Measurements from ENCODE around the gene CST8. TPM values are rescaled to one million over a fixed set of nuclear protein-coding genes. Genes with fewer than 3 reads are reported as not detected.

Gene CST8
- total RNA-seq, 1 donor from 2014 or later: not detected

DNA sequence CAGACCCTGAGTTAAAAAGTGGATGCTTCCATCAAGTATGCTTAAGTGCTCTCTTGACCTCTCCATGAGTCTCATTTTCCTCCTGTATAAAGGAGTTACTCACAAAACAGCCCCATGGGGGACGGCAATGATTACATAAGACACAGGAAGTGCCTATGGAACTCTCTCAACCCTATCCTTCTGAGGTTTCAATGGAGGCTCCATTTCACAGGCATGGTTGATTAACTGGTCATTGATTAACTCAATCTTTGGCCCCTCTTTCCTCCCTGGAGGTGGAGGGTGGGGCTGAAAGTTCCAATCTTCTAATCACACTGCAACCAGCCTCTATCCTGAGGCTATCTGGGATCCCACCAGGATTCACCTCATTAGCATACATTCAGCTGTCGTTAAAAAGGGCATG lies 29.3 kb downstream of the CST8 start:
- no peak for DNase-seq (ENCODE audit: low spot score)

DNA sequence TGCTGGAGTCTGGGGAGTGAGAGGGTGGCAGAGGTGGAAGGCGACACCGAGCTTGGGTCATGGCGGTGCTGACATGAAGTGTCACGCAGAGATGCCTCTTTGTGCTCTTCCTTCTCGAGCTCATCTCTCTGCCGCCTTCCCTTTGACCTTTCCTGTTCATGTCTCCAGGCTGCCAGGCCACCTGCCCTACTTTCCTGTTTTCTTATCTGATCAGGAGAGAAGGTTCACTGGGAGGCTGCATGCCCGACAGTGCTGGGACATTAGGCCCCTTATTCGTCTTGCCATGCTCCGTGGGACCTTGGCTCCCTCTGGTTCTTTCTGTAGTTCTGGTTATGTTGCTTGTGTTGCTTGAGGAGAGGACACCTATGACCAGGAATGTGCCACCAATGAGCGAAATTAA lies 33.2 kb downstream of the CST8 start:
- DNase-seq (ENCODE audit: low spot score): no peak

DNA sequence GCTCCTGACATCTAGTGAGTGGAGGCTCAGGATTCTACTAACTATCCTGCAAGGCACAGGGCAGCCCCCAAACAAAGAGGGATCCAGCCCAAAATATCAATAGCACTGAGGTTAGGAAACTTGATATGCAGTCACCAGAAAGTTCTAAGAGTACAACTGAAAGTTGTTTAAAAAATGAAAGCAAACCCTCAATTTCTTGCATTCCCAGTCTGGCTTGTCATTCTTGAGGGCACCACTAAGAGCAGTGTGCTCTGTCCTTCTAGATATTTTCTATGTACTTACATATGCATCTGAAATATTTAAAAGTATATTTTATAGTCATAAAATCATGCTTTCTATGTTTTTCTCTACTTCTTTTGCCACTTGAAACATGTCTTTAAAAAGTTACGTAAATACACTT lies 35.9 kb downstream of the CST8 start:
- no peak for DNase-seq (ENCODE audit: low spot score)

DNA sequence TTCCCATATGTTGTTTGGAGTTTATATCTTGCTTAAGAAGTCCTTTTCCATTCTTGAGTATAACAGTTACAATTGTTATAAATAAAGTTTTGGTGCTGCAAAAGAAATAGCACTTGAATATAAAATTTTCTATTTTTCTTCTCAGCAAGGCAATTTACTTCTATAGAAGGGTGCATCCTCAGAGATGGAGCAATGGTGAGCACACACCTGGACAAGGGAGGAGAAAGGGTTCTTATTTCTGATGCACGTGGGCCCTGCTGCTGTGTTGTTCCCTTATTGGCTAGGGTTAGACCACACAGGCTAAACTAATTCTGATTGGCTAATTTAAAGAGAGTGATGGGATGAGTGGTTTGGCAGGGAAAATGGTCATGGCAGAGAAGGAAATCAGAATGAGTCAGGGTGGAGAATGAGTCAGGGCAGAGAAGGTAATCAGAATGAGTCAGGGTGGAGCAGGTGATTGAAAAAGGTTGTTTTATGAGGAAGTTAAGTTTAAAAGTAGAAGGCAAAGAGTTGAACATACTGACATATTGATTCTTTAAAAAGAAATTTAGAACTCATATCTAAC lies 38.0 kb downstream of the CST8 start:
- DNase-seq (ENCODE audit: low spot score): no peak

DNA sequence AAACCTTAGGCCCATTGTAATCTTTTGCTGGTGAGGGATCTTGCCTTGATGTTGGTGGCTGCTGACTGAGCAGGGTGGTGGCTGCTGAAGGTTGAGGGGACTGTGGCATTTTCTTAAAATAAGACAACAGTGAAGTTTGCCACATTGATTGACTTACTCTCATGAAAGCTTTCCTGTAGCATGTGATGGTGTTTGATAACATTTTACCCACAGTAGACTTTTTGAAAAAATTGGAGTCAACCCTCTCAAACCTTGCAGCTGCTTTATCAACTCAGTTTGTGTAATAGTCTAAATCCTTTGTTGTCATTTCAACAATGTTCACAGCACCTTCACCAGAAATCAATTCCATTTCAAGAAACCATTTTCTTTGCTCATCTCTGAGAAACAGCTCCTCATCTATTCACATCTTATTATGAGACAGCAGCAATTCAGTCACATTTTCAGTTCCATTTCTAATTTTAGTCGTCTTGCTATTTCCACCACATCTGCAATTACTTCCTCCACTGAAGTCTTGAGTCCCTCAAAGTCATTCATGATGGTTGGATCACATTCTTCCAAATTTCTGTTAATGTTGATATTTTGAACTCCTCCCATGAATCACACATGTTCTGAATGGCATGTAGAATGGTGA lies 40.1 kb downstream of the CST8 start:
- no peak for DNase-seq (ENCODE audit: low spot score)

DNA sequence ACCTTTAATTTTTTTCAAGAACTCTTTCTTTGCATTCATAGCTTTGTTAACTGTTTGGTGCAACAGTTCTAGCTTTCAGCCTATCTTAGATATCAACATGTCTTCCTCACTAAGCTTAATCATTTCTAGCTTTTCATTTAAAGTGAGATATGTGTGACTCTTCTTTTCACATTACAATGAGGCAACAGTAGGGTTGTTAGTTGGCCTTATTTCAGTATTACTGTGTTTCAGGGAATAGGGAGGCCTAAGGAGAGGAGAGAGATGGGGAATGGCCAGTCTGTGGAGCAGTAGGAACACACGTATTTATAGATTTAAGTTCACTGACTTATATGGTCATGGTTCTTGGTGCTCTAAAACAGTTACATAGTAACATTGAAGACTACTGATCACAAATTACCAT lies 41.6 kb downstream of the CST8 start:
- no peak for DNase-seq (ENCODE audit: low spot score)

DNA sequence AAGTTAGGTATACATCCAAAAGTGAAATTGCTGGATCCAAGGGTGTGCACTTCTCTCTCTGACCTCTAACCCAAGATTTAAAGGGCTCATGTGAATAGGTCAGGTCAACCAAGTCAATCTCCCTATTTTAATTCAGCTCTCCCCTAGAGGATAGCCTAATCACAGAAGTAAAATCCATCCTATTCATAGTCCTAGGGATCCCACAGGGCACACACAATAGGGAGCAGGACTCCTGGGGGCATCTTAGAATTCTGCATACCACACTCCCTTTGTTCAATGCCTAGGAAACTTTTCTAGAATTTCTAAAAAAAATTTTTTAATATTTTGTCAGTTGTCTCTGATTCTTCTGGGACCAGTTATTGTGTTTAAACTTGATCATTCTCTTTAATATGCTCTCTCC lies 42.2 kb downstream of the CST8 start:
- DNase-seq (ENCODE audit: low spot score): no peak

DNA sequence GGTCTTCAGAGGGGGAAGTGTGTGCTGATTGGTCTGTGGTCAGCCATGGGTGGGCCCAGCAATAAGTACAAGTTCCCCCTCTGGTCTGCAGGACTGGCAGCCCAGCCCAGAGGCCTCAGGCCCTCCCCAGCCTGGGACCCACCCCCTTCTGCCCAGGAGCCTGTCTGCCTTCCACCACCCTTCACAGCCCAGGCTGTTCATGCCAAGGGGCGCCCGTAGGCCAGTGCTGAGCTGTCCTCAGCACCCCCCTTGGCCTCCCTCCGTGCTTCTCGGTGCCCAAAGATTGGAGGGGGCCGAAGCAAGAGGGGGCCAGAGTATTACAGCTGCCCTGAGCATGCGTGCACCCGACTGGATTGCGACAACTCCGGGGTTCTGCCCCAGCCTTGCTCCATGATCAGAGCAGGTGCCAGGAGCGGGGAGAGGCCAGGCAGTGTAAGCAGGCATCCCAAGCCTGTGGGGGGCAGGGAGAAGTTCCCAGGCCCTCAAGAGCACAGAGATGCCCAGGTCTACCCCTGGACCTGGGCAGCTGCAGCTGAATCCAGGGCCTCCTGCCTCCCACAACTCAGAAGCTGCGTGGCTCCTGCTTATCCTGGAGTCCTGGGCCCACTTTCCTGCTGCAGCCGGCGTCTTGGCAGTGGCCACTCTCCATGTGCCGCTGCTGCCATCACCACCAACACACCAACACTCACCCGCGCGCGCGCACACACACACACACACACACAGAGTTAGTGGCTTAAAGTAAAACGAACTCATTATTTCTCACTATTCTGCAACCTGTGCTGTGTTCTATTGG lies 44.1 kb downstream of the CST8 start:
- no peak for DNase-seq (ENCODE audit: low spot score)

DNA sequence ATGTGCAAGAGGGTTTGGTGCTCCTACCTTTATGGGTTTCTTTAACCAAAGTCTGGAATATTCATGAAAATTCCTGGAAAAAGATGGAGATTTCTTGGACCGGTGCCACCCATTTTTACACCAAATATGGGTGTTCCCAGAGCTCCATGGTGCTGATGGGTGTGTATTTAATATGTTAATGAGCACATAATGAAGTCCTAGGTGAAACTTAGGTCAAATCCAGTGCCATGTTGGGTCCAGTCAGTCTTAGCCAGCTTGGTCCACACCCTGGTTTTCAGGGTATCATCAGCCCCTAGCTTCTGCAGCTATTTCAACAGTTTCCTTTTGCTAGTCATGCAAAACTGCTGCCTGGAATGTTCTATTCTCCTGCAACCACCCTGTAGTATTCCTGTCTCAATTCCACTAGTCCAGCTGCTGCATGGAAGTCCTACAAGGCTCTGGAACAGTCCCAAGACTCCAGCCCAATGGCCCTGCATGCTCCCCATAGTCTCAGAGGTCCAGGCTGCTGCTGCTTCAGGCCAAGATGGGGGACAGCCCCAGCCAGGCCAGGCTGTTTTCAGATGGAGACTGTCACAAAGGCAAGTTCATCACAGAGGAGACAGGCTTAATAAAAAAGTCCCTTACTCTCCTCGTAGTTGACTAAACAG lies 45.5 kb downstream of the CST8 start:
- no peak for DNase-seq (ENCODE audit: low spot score)

DNA sequence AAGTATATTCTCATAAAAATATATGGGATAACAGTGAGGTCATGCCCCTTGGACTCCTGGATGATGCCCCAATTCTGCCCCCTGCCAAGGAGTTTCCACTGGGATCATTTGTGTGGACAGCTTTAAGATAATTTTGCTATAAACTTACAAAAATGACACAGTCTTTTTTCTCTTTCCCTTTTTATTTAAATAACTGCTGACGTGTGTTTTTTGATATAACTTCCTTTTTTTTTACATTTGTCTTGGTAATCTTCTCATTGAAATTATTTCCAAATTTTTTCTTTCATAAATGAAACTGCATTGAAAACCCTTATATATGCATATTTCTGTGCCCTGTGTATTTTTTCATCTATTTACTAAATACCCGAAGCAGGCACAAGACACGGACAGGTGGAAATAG lies 46.1 kb downstream of the CST8 start:
- DNase-seq (ENCODE audit: low spot score): no peak

DNA sequence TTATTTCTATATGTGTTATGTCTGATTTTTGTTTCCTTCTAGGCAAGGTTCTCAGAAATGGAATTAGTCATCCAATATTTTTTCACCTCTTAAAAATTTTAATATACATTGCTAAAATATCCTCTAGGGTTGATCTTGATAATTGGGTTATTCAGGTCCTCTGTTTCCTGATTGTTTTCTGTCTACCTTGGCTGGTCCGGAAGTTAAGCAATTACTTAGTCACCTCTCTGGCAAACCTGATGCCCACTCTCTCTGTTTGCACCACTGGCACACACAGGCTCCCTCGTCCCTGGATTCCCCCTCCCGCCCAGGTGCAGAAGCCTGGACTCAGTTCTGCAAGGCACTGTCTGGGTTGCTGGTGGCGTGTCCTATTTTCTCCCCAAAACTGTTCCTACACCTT lies 49.7 kb downstream of the CST8 start:
- DNase-seq (ENCODE audit: low spot score): no peak

DNA sequence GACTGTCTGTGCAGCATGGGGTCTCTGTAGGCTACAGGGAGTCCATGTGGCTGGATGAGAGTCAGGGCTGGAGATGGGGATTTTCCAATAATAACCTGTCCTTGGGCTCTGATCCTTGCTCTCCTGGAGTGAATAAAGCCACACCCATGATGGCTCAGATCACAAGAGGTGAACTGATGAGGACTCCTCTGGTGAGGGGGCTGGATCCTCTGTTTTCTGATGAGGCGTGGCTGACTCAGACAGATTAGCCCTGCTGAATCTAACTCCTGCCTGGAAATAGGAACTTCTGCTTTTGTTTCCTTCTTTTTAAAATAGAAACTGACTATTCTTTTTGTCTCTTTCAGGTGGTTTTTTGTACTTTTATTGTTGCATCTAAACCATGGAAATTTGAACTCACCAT lies 50.4 kb downstream of the CST8 start:
- DNase-seq (ENCODE audit: low spot score): peak; percentile 11

DNA sequence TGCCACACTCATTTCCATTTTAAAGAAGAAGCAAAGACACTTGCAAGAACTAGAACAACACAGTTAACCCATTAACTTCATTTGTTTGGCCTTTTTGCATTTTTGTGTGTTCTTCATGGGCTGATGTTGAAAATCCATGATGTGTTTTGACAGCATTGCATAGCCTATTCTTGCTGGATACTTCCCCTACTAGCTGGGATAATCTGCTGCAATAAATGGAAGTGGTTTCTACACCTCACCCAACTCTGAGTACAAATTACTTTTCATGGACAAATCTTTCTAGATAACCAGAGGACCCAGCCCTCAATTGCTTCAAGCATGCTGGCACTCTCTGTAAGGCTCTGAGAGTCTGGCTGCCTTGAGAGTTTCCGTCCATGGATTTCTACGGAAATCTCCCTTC lies 50.9 kb downstream of the CST8 start:
- peak; percentile 12 for DNase-seq (ENCODE audit: low spot score)

DNA sequence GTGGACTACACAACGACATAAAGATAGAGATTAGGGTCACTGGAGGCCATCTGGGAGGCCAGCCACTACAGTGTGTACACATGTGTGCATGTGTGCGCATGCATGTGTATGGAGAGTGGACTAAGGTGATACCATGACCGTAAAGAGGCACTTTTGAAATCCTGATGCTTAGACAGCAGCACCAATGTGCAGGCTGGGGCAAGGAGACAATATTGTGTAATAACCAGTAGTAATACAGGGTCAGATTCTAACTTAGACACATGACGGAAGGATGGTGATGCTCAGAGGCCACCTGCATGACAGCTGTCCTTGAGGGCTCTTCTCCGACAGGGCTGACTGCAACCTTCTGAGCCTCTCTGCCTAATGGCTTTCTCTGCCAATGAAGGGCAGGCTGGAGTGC lies 51.9 kb downstream of the CST8 start:
- no peak for DNase-seq (ENCODE audit: low spot score)

DNA sequence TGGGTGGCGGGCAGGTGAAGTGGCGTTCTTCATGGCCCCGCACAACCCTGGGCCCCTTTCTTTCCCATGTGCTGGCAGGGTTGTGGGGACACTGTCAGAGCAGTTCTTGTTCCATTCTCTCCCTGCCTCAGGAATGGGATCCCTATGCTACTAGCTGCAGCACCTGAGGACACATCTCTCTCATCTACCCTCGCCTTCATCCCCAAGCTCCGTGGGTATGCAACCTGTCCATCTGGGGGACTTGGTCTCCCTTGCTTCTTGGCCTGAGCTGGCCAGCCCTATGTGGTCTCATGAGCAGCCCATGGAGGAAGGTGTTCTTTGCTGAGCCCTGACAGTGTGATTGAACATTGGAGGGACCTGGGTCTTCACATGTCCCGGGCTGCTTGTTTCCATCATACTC lies 53.2 kb downstream of the CST8 start:
- no peak for DNase-seq (ENCODE audit: low spot score)

Other genes with a start within 250 kb of the CST8 start
- gene NXT1, start 140.3 kb upstream of the CST8 start, total RNA-seq (ENCODE audit: insufficient read depth, low replicate concordance): 34.4 TPM
- gene GZF1, start 128.9 kb upstream of the CST8 start, total RNA-seq (ENCODE audit: insufficient read depth, low replicate concordance): 18.1 TPM
- gene NAPB, start 69.6 kb upstream of the CST8 start, total RNA-seq (ENCODE audit: insufficient read depth, low replicate concordance): 26.5 TPM
- gene CSTL1, start 51.4 kb upstream of the CST8 start, total RNA-seq (ENCODE audit: insufficient read depth, low replicate concordance): not detected
- gene CST11, start 38.2 kb upstream of the CST8 start, total RNA-seq (ENCODE audit: insufficient read depth, low replicate concordance): not detected
- 0.96 TPM for gene CST9L, start 77.4 kb downstream of the CST8 start, total RNA-seq (ENCODE audit: insufficient read depth, low replicate concordance)
- gene CST9, start 114.8 kb downstream of the CST8 start, total RNA-seq (ENCODE audit: insufficient read depth, low replicate concordance): not detected
- 92.7 TPM for gene CST3, start 146.8 kb downstream of the CST8 start, total RNA-seq (ENCODE audit: insufficient read depth, low replicate concordance)
- gene CST4, start 197.9 kb downstream of the CST8 start, total RNA-seq (ENCODE audit: insufficient read depth, low replicate concordance): not detected